ENCODE measurements around the gene MAML3. TPM values are rescaled to one million over a fixed set of nuclear protein-coding genes. Genes with fewer than 3 reads are reported as not detected.

MAML3 gene
- total RNA-seq, 1 donor from 2014 or later, result 21.8 TPM

DNA sequence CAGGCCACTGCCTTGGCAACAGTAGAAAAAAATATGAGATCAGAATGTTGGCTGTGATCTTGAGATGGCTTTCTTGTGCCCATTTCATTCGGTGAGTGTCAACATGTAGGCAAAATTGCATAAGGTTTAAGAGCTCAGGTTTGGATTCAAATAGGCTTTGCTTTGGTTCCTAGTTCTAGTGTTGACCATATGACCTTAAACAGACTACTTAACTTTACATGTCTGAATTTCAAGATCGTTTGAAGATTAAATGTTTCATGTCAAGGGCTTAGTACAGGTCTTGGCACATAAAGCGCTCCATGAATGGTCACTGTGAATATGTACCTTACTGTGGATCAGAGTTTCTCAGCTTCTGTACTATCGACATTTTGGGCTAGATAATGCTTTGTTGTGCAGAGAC is 284.2 kb downstream of the MAML3 start:
- Mint-ChIP-seq H3K27ac (no peak overlapping the region), H3K4me3 (no peak overlapping the region), H3K36me3 (no peaks in the 10 kb centered on the region), H3K4me1 (ENCODE audit: unreplicated experiment) (peaks cover 25% of the 10 kb centered on the region), H3K9me3 (peaks cover 4% of the 10 kb centered on the region), H3K27me3 (no peaks in the 10 kb centered on the region)
- no peak for DNase-seq (ENCODE audit: extremely low spot score, unreplicated experiment)
- no peak for TF ChIP-seq CTCF (conservative IDR thresholded peaks at IDR 0.05)

GRCh38 chr4:139866276-139866962 is 287.6 kb downstream of the MAML3 start:
- Mint-ChIP-seq H3K9me3 (peaks cover 3% of the 10 kb centered on the region), H3K4me1 (ENCODE audit: unreplicated experiment) (peaks cover 18% of the 10 kb centered on the region), H3K27me3 (no peaks in the 10 kb centered on the region), H3K27ac (peak overlapping the region; percentile 43), H3K36me3 (no peaks in the 10 kb centered on the region), H3K4me3 (peak overlapping the region; percentile 62)
- TF ChIP-seq CTCF (conservative IDR thresholded peaks at IDR 0.05), result no peak
- no peak for DNase-seq (ENCODE audit: extremely low spot score, unreplicated experiment)

DNA sequence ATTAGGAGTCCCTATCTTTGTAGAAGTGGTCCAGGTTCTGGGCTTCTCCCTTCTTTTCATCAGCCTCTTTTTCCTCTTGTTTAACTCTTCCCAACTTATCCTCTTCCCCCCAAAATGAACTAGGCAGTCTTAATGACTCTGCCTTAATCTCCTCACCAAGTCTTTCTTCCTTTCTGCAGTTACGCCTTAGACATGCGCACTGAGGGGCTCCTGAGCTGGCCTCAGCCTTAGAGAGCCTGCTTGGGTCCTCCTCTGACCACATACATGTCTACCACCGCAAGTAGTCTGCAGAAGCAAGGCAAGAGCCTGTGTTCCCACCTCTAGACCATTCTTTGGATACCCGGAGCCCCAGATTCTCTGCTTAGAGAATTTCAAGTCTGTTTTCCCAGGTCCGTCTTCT is 288.4 kb downstream of the MAML3 start:
- peaks cover under 1% of the 10 kb centered on the region for H3K36me3 Mint-ChIP-seq
- DNase-seq (ENCODE audit: extremely low spot score, unreplicated experiment), result no peak
- H3K27me3 Mint-ChIP-seq, result no peaks in the 10 kb centered on the region
- H3K27ac Mint-ChIP-seq, result peak overlapping the region; percentile 40
- H3K9me3 Mint-ChIP-seq, result peaks cover under 1% of the 10 kb centered on the region
- peaks cover 16% of the 10 kb centered on the region for H3K4me1 Mint-ChIP-seq (ENCODE audit: unreplicated experiment)
- no peak for TF ChIP-seq CTCF (conservative IDR thresholded peaks at IDR 0.05)
- H3K4me3 Mint-ChIP-seq, result no peak overlapping the region

GRCh38 chr4:139863531-139863930 is 290.5 kb downstream of the MAML3 start:
- no peaks in the 10 kb centered on the region for H3K27me3 Mint-ChIP-seq
- H3K27ac Mint-ChIP-seq, result no peak overlapping the region
- no peak for DNase-seq (ENCODE audit: extremely low spot score, unreplicated experiment)
- peaks cover 3% of the 10 kb centered on the region for H3K36me3 Mint-ChIP-seq
- TF ChIP-seq CTCF (conservative IDR thresholded peaks at IDR 0.05), result no peak
- no peak overlapping the region for H3K4me3 Mint-ChIP-seq
- H3K4me1 Mint-ChIP-seq (ENCODE audit: unreplicated experiment), result peaks cover 16% of the 10 kb centered on the region
- H3K9me3 Mint-ChIP-seq, result peaks cover 3% of the 10 kb centered on the region

- H3K4me3 Mint-ChIP-seq, result no peak overlapping the region
- no peaks in the 10 kb centered on the region for H3K27me3 Mint-ChIP-seq
- no peak for TF ChIP-seq CTCF (conservative IDR thresholded peaks at IDR 0.05)
- DNase-seq (ENCODE audit: extremely low spot score, unreplicated experiment), result no peak
- H3K4me1 Mint-ChIP-seq (ENCODE audit: unreplicated experiment), result peaks cover 16% of the 10 kb centered on the region
- peaks cover 3% of the 10 kb centered on the region for H3K9me3 Mint-ChIP-seq
- no peak overlapping the region for H3K27ac Mint-ChIP-seq
- peaks cover 3% of the 10 kb centered on the region for H3K36me3 Mint-ChIP-seq
Observed at GRCh38 chr4:139861471-139861870, 292.5 kb downstream of the MAML3 start.
